SK-N-MC (cell line): Measurements from ENCODE around the gene RPL31.

Source experiments
- EZH2 ChIP-seq: fragments of 200-600 bp; sonication (generic); IDR thresholded peaks from one replicate; pipeline ENCODE4 v1.6.1; 2017; ENCODE audit warnings: antibody characterized with exemption
- POLR2AphosphoS5 ChIP-seq: IDR thresholded peaks from 2 replicates; pipeline ENCODE4 v1.6.1; 2012; ENCODE audit warnings: mild to moderate bottlenecking, low read depth, low read length, borderline replicate concordance

- TF ChIP-seq POLR2AphosphoS5 (no peak), EZH2 (no peak)
These were observed 21.1 kb upstream of the RPL31 start for GRCh38 chr2:100981011-100981410.
